Fibroblast of mammary gland (primary cell): ENCODE results near the gene ZMYM2.
A peak's percentile ranks its signal among the peaks of the same experiment; 100 is the strongest.

Experiments
- DNase-seq: peaks from one replicate; pipeline ENCODE4 v3.0.0-alpha.2; 2010; ENCODE audit warnings: low read depth
- H3K4me3 ChIP-seq: 2 replicates; pipeline ENCODE4 v1.5.1; 2011; ENCODE audit warnings: low read depth, mild to moderate bottlenecking, low read length, moderate library complexity; ENCODE audit not compliant: control insufficient read depth
- TF ChIP-seq, protein P1 (sequence below): conservative IDR thresholded peaks from 2 replicates; pipeline ENCODE4 v1.5.1; 2011; ENCODE audit warnings: low read depth, low read length, inconsistent platforms; ENCODE audit not compliant: control insufficient read depth, insufficient read depth

The ZMYM2 gene

GRCh38 chr13:19958155-19959111 is at the start of gene ZMYM2:
Gene ZMYM2 (plus strand): TSS chr13:19958727. CDS start chr13:19993073, 34,346 bp downstream.
- DNase-seq = peak; percentile 94
- TF ChIP-seq, protein P1, sequence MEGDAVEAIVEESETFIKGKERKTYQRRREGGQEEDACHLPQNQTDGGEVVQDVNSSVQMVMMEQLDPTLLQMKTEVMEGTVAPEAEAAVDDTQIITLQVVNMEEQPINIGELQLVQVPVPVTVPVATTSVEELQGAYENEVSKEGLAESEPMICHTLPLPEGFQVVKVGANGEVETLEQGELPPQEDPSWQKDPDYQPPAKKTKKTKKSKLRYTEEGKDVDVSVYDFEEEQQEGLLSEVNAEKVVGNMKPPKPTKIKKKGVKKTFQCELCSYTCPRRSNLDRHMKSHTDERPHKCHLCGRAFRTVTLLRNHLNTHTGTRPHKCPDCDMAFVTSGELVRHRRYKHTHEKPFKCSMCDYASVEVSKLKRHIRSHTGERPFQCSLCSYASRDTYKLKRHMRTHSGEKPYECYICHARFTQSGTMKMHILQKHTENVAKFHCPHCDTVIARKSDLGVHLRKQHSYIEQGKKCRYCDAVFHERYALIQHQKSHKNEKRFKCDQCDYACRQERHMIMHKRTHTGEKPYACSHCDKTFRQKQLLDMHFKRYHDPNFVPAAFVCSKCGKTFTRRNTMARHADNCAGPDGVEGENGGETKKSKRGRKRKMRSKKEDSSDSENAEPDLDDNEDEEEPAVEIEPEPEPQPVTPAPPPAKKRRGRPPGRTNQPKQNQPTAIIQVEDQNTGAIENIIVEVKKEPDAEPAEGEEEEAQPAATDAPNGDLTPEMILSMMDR = no peak
- H3K4me3 ChIP-seq = peak within 1 kb of the TSS; percentile 80

GRCh38 chr13:19910336-19911072 is 48.0 kb upstream of the ZMYM2 start:
- TF ChIP-seq, protein P1 = no peak
- DNase-seq = peak; percentile 42
- H3K4me3 ChIP-seq = no peak overlapping the region

DNA sequence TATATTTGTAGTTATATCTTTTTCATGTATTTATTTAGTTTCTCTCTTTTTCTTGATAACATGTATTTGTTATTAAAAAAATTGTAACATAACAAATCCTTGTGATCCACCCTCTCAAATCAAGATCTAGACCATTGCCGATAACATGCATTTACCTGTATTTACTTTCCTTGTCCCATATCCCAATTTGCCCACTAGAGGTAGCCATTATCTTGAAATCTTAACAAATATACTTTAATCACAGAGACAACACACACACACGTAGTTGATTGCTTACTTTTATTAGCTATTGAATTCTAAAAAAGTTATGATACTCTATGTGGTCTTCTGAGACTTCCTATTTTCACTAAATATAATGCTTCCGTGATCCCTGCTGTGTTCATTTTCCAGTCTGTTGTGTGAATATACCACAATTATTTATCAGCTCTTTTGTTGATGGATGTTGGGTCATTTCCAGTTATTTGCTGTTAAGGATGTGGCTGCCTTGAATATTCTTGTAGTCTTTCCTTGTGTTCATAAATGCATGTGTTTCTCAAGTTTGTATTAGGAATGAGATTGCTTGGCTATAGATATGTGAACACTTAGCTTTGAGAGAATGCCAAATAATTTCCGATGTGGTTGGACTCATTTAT is 31.3 kb upstream of the ZMYM2 start:
- H3K4me3 ChIP-seq = no peak overlapping the region
- peak; percentile 57 for DNase-seq
- TF ChIP-seq, protein P1 = peak; percentile 70

GRCh38 chr13:19940106-19940505 is 18.4 kb upstream of the ZMYM2 start:
- TF ChIP-seq, protein P1 = no peak
- DNase-seq = no peak
- H3K4me3 ChIP-seq = no peak overlapping the region

GRCh38 chr13:19950374-19950773 is 8.2 kb upstream of the ZMYM2 start:
- TF ChIP-seq, protein P1 = no peak

DNA sequence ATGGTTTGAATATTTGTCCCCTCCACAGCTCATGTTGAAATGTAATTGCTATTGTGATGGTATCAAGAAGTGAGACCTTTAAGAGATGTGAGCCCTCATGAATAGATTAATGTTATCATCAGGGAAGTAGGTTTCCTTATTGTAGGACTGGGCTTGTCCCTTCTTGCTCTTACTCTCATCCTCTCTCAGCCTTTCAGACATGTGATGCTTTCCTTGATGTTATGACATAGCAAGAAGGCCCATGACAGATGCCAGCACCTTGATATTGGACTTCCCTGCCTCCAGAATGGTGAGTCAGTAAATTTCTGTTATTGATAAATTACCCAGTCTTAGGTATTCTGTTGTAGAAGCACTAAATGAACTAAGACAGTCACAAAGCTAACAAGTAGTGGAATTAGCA is 5.7 kb upstream of the ZMYM2 start:
- TF ChIP-seq, protein P1 = no peak
- H3K4me3 ChIP-seq = no peak overlapping the region
- DNase-seq = no peak

More at GRCh38 chr13:19950374-19950773, 8.2 kb upstream of the ZMYM2 start:
- H3K4me3 ChIP-seq = no peak overlapping the region
- no peak for DNase-seq
